Activated naive CD4-positive, alpha-beta T cell treated with anti-CD3 and anti-CD28 coated beads, Interleukin-2, amount 50 U/mL, for 72 hours (primary cell): ENCODE data around the gene CHRNB2. TPM values are rescaled to one million over a fixed set of nuclear protein-coding genes. Genes with fewer than 3 reads are reported as not detected.

ENCODE experiments used
- ATAC-seq, 2 donors: fragments of 150-1000 bp; cut with Tn5 transposase; 2 replicates each; pipeline ENCODE4 v1.10.0; 2021; ENCODE audit warnings: mild to moderate bottlenecking in 2 of 2, moderate library complexity in 2 of 2
- DNase-seq, 2 donors: peaks; one replicate each; pipeline ENCODE4 v3.0.0; 2021 to 2022; ENCODE audit warnings: low spot score in 2 of 2
- H3K27ac Mint-ChIP-seq, 2 donors: one replicate each; pipeline ENCODE4 v1.8.0; 2022; ENCODE audit warnings: mild to moderate bottlenecking in 2 of 2, mixed read lengths in 2 of 2
- H3K36me3 Mint-ChIP-seq, 2 donors: one replicate each; pipeline ENCODE4 v1.8.0; 2022; ENCODE audit warnings: mixed read lengths in 2 of 2
- H3K9me3 Mint-ChIP-seq, 2 donors: one replicate each; pipeline ENCODE4 v1.8.0; 2022; ENCODE audit warnings: mixed read lengths in 2 of 2
- total RNA-seq, 2 donors: library from RNA; stranded (reverse); gene quantifications; one replicate each; pipeline ENCODE4 v1.2.3, GENCODE V29; 2022

CHRNB2 gene
- total RNA-seq, 2 donors from 2014 or later: 0.09 to 0.10 TPM

DNA sequence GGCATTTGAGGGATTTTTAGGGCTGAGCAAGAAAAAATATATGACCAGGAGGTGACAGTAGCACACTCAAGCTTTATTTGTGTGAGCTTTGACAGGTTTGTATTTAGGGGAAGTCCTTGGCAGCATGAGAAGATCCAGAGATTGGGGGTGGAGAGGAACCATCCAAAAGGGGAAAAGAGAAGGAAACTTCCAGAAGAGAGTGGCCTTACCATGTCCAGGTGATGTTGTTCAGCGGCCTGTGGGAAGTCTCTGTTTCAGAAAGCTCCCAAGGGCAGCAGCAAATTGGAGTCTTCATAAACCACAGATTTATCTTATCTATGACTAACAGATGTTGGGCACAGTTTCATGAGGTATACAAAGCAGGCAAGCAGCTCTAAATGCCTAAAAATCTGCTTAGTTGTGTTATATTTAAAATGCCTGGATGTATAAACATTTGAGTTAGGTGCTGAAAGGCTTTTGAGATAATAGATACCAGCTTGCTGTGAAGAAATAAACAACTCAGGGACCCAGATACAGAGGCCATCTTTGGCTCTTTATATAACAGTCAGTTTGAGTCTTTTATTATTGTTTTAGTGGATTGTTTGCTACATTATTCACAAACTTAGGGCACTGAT is 61.6 kb downstream of the CHRNB2 start:
- no peak for DNase-seq
- peak overlapping the region in 1 of 2 donors; percentile 96 for H3K27ac Mint-ChIP-seq
- peaks cover 30 to 31% of the 10 kb centered on the region in 2 donors for H3K36me3 Mint-ChIP-seq
- H3K9me3 Mint-ChIP-seq: peaks cover 5 to 15% of the 10 kb centered on the region in 2 donors
- no peak for ATAC-seq

Other genes starting within 250 kb of the CHRNB2 start
- not detected for gene AQP10, start 246.7 kb upstream of the CHRNB2 start, total RNA-seq
- 10 to 100 TPM; 48.0 to 56.1 TPM for gene ATP8B2, start 242.3 kb upstream of the CHRNB2 start, total RNA-seq
- gene IL6R, start 162.4 kb upstream of the CHRNB2 start, total RNA-seq: 1 to 10 TPM; 6.7 to 8.5 TPM
- gene TDRD10, start 65.6 kb upstream of the CHRNB2 start, total RNA-seq: not detected
- not detected for gene SHE, start 65.4 kb upstream of the CHRNB2 start, total RNA-seq
- 100 to 1,000 TPM in 1 of 2 donors, 10 to 100 TPM in 1; 99.5 to 113 TPM for gene UBE2Q1, start 9.1 kb upstream of the CHRNB2 start, total RNA-seq
- 100 to 1,000 TPM; 189 to 332 TPM for gene ADAR, start 40.4 kb downstream of the CHRNB2 start, total RNA-seq